GM12875 (cell line): Measurements from ENCODE around the gene UTP4.

Source experiments
- H3K4me3 ChIP-seq: one replicate; pipeline ENCODE4 v1.5.1; 2011; ENCODE audit warnings: low read depth, low read length, control low read depth
- CTCF ChIP-seq: IDR thresholded peaks from 2 replicates; pipeline ENCODE4 v1.5.1; 2011; ENCODE audit warnings: low read depth, mild to moderate bottlenecking, control low read depth, inconsistent platforms, low read length, moderate library complexity, borderline replicate concordance; ENCODE audit not compliant: insufficient read depth

Gene UTP4

GRCh38 chr16:69166946-69167930 is 34.8 kb downstream of the UTP4 start:
- TF ChIP-seq CTCF = no peak
- H3K4me3 ChIP-seq = no peak overlapping the region

GRCh38 chr16:69169051-69169450 is 36.6 kb downstream of the UTP4 start:
- no peak for TF ChIP-seq CTCF
- no peak overlapping the region for H3K4me3 ChIP-seq

- H3K4me3 ChIP-seq = no peak overlapping the region
- TF ChIP-seq CTCF = no peak
These were observed 37.3 kb downstream of the UTP4 start for GRCh38 chr16:69169607-69170352.

GRCh38 chr16:69171325-69172084 is 39.1 kb downstream of the UTP4 start:
- TF ChIP-seq CTCF = no peak

GRCh38 chr16:69176033-69176800 is 43.8 kb downstream of the UTP4 start:
- no peak for TF ChIP-seq CTCF
- H3K4me3 ChIP-seq = no peak overlapping the region

More at GRCh38 chr16:69171325-69172084, 39.1 kb downstream of the UTP4 start:
- no peak overlapping the region for H3K4me3 ChIP-seq

GRCh38 chr16:69179328-69180010 is 47.0 kb downstream of the UTP4 start:
- H3K4me3 ChIP-seq = no peak overlapping the region

More at GRCh38 chr16:69179328-69180010, 47.0 kb downstream of the UTP4 start:
- TF ChIP-seq CTCF = no peak
